GM18505 (cell line): Measurements from ENCODE around the gene NDUFA3.

Experiments used
- ATAC-seq: cut with Tn5 transposase; IDR thresholded peaks from one replicate; pipeline ENCODE4 v1.9.1; 2021; ENCODE audit not compliant: unreplicated experiment
- POLR2A ChIP-seq: IDR thresholded peaks from 4 replicates; pipeline ENCODE4 v1.6.1; 2011; ENCODE audit warnings: borderline replicate concordance; ENCODE audit not compliant: insufficient read depth, insufficient read length; ENCODE audit errors: extremely low read depth

The NDUFA3 gene

DNA sequence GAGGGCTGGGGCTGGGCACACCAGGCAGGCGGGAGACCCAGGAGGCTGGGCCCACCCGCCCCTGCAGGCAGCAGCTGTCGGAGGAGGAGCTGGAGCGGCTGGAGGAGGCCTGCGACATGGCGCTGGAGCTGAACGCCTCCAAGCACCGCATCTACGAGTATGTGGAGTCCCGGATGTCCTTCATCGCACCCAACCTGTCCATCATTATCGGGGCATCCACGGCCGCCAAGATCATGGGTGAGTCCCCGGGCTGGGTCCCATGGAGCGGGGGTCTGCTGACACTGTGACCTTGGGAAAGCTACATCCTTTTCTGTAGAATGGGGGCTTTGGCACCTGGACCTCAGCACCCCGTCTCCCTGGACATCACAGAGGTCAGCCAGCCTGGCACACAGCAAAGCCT lies 21.0 kb downstream of the NDUFA3 start:
- no peak for ATAC-seq
- TF ChIP-seq POLR2A, result no peak

DNA sequence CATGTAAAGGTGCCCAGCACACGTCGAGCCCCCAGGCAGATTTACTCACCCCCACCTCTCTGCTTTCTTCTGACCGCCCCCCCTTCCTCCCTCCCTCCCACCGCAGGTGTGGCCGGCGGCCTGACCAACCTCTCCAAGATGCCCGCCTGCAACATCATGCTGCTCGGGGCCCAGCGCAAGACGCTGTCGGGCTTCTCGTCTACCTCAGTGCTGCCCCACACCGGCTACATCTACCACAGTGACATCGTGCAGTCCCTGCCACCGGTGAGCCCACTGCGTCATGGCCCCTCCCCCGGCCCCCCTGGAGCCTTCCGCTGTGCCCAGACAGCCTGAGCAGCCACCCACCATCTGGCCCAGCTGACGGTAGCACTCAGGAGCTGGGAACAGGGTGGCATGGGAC lies 21.7 kb downstream of the NDUFA3 start:
- no peak for ATAC-seq
- TF ChIP-seq POLR2A, result no peak

DNA sequence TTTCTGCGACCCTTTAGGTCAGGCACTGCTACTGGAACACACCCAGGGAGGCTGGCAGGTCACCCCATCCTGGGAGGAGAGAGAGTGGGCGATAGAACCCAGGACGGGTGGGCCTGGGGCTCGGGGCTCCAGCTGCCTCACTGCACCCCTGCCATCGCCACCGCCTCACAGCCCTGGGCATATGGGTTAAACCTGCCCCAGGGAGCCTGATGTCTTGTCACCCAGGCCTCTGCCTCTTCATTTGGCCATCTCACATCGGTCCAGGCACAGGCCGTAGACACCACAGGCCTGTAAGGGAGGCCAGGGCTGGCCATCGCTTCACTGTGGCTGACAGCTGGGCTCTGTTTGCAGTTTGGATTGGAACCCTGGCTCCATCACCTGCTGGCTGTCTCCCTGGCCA lies 23.1 kb downstream of the NDUFA3 start:
- no peak for TF ChIP-seq POLR2A
- ATAC-seq, result no peak

DNA sequence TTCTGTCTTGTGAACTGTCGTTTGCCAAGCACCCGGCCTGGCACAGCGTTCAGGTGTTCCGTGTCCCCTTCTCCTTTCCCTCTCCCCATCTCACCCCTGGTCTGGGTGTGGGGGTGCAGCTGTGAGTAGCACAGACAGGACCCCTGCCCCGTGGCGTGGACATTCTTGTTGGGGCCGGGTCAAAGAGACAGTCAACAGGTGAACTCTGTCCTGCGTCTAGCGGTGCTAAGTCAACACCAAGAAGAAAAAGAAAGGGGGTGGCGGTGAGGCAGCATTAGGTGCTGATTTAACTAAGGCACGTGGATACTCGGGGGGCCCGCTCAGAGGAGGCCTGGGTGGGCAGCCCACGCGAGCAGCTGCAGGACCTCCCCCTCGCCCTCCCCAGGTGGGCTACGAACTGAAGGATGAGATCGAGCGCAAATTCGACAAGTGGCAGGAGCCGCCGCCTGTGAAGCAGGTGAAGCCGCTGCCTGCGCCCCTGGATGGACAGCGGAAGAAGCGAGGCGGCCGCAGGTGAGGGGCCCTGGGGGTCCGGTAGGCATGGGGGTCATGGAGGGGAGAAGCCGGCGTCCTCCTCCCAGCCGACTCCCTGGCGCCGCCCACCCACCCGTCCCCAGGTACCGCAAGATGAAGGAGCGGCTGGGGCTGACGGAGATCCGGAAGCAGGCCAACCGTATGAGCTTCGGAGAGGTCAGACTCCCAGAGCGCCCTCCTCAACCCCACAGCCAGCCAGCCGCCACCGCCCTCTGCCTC lies 25.2 kb downstream of the NDUFA3 start:
- no peak for ATAC-seq
- TF ChIP-seq POLR2A, result no peak

DNA sequence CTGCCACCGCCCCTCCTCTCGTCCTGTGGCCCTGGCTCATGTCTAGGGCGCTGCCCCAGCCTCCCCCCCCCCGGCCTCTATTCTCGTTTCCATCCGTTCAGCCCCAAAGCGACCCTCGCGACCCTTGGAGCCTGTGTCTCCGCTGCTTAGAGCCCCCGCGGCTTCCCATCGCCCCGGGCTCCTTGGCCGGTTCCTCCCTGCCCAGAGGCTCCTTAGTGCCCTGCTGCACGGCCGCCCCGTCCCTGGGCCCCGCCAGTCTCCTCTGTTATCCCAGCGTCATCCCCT lies 25.7 kb downstream of the NDUFA3 start:
- no peak for ATAC-seq
- no peak for TF ChIP-seq POLR2A

DNA sequence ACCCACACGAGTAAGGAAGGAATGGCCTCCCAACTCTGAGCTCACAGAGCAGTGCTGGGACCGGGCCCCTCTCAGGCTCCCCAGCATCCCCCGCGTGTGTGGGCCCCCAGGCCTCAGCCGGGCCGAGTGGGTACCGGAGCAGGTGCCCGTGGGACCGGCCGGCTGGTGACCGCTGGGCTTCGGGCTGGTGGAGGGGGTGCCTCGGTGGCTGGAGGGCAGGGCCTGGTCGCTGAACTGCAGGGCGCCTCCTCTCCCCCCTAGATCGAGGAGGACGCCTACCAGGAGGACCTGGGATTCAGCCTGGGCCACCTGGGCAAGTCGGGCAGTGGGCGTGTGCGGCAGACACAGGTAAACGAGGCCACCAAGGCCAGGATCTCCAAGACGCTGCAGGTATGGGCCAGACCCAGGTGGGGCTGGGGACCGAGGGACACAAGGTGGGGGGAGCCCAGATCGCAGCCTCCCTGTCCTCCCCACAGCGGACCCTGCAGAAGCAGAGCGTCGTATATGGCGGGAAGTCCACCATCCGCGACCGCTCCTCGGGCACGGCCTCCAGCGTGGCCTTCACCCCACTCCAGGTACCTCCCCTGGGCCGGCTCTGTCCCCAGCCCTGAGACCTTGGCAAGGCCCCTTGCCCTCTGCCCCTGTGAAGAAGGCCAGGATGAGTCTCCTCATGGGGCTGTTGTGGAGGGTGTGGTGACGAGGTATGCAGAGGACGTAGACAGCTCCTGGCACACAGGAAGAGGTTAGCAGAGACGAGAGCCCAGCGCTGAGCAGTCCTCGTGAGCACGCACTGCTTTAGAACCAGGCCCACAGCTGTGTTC lies 26.4 kb downstream of the NDUFA3 start:
- no peak for ATAC-seq
- no peak for TF ChIP-seq POLR2A

DNA sequence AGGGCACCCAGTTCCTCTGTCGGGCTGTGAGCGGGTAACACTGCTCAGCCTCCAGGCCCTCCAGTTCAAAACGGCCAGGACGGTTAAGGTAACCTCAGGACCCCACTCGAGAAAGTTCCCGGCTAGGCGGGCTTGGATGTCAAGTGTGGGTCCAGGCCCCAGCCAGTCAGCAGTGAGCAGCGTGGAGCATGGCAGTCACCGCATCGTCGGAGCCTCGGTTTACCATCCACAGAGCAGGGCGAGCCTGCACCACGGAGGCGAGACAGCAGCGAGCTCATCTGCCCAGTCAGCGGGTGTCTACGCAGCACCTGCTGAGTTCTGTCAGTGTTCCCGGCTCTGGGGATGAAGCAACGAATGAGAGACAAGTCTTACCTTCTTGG lies 27.0 kb downstream of the NDUFA3 start:
- ATAC-seq, result no peak
- no peak for TF ChIP-seq POLR2A

DNA sequence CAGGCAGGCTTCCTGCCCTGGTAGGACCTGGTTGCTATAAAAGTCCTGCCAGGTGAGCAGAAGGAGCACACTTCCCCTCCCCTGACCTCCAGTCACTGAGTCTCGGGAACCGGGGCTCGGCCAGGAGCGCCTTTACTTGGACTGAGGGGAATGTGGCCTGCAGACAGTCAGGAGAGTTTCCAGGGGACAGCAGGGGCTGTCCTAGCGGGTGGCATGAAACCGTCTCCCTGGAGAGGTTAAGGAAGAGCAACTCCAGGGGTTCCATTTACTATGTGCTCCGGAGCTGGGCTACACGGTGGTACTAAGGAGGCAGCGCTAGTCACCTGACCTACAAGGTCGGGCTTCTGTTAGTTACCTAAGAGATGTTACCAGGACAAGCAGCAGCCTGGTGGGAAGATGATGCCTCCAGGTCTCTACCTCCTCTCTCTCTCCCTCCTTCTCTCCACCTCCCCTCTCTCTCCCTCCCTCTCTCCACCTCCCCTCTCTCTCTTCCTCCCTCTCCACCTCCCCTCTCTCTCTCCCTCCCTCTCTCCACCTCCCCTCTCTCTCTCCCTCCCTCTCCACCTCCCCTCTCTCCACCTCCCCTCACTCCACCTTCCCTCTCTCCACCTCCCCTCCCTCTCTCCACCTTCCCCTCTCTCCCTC lies 30.8 kb downstream of the NDUFA3 start:
- TF ChIP-seq POLR2A, result no peak
- no peak for ATAC-seq

DNA sequence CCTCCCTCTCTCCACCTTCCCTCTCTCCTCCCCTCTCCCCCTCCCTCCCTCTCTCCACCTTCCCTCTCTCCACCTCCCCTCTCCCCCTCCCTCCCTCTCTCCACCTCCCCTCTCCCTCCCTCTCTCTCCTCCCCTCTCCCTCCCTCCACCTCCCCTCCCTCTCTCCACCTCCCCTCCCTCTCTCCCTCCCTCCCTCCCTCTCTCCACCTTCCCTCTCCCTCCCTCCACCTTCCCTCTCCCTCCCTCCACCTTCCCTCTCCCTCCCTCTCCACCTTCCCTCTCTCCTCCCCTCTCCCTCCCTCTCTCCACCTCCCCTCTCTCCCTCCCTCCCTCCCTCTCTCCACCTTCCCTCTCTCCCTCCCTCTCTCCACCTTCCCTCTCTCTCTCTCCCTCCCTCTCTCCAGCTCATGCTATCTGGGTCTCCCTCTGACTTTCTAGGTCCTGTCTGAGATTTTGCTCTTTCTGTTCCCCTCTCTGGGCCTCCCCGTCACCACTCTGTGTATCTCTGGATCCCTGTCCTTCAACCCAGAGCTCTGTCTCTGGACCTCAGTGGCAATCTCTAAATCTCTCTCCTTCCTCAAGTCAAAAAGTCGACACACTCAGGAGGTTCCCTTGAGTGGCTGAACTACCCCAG lies 31.4 kb downstream of the NDUFA3 start:
- ATAC-seq, result no peak
- TF ChIP-seq POLR2A, result no peak

DNA sequence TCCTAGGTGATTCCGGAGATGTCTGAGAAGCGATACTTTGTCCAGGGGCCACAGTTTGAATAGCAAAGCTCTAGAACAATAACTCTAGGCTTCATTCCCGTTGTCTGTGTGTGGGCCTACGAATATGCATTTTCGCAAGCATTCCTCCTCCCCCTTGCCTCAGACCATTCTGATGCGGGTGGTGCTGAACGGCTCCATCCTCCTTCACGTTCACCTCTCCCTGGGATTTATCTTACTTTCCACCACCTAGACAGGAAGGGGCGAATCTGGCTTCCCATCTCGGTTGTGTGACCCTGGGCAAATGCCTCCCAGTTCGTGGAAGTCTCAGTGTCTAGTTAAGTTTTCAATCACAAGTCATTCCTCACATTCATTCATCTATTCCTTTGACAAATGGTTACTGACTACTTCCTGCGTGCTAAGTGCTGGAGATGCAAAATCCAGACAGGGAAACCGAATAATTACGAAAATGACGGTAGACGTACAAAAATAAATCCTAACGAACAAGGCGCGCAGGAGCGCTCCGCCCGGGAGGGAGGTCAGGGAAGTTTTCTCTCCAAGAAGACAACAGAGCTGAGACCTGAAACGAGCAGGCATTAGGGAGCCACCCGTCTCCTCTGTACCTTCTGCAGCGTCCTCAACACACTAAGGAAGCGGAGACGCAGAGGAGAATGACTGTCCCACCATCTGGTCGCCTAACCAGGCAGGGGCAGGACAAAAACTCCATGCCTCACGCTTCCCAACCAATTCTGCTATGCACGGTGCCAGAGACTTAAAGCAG lies 33.6 kb downstream of the NDUFA3 start:
- no peak for ATAC-seq
- no peak for TF ChIP-seq POLR2A

DNA sequence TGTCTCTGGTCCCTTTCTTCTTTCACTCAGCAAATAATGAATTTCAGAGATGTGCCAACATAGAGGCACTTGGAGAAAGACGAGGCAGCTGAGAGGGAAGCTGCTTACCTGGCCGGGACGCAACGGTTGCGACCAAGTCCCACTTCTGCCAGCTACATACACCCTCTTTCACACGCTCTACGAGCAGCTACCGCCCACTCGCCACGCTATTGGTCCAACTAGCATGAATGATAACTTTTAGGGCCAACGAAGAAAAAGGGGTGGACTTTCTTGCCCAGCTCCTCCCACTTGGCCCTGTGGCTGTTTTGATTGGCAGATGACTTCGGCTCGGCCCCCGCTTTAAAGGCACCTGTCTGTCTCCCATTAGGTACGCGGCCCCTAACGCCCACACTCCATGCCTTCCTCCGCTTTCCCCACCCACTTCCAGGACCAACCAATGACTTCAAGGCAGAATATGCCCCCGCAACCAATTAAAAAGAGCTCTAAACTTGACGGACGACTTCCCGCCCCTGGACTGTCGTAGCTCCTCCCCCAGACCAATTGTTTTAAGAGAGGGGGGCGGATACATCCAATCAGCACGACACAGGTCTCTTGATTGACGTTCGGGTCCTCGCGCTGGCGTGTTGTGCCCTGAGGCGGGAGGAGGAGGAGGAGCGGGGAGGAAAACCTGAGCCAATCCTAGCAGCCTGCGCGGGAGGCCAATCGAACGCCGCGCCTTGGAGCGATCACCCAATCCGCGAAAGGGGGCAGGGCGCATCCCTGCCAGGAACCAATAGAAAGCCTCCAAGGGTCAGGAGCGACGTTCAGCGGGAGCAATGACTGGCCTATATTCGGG lies 34.4 kb downstream of the NDUFA3 start:
- peak; percentile 74 for ATAC-seq
- TF ChIP-seq POLR2A, result peak; percentile 78
